Coronary artery (tissue), 2 donors: ENCODE results near the gene LDHD.

Experiments
- DNase-seq: peaks from one replicate; pipeline ENCODE4 v3.0.0-alpha.2; 2017; ENCODE audit warnings: low spot score
- H3K27ac ChIP-seq, 2 donors: fragments of 200-600 bp; sonication (generic); one replicate each; pipeline ENCODE4 v1.5.1; 2016 to 2019
- H3K4me3 ChIP-seq: fragments of 200-600 bp; sonication (generic); 2 replicates; pipeline ENCODE4 v1.5.1; 2016; ENCODE audit warnings: mild to moderate bottlenecking, moderate library complexity
- TF ChIP-seq, protein P1 (sequence below): fragments of 200-600 bp; sonication (generic); IDR thresholded peaks from one replicate; pipeline ENCODE4 v1.5.1; 2019; ENCODE audit warnings: antibody characterized with exemption

Gene LDHD

GRCh38 chr16:75087375-75087979 lies 29.1 kb downstream of the LDHD start:
- peak overlapping the region; percentile 36 to 45 for H3K27ac ChIP-seq
- peak overlapping the region; percentile 43 for H3K4me3 ChIP-seq
- no peak for DNase-seq
- TF ChIP-seq, protein P1, sequence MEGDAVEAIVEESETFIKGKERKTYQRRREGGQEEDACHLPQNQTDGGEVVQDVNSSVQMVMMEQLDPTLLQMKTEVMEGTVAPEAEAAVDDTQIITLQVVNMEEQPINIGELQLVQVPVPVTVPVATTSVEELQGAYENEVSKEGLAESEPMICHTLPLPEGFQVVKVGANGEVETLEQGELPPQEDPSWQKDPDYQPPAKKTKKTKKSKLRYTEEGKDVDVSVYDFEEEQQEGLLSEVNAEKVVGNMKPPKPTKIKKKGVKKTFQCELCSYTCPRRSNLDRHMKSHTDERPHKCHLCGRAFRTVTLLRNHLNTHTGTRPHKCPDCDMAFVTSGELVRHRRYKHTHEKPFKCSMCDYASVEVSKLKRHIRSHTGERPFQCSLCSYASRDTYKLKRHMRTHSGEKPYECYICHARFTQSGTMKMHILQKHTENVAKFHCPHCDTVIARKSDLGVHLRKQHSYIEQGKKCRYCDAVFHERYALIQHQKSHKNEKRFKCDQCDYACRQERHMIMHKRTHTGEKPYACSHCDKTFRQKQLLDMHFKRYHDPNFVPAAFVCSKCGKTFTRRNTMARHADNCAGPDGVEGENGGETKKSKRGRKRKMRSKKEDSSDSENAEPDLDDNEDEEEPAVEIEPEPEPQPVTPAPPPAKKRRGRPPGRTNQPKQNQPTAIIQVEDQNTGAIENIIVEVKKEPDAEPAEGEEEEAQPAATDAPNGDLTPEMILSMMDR: no peak

DNA sequence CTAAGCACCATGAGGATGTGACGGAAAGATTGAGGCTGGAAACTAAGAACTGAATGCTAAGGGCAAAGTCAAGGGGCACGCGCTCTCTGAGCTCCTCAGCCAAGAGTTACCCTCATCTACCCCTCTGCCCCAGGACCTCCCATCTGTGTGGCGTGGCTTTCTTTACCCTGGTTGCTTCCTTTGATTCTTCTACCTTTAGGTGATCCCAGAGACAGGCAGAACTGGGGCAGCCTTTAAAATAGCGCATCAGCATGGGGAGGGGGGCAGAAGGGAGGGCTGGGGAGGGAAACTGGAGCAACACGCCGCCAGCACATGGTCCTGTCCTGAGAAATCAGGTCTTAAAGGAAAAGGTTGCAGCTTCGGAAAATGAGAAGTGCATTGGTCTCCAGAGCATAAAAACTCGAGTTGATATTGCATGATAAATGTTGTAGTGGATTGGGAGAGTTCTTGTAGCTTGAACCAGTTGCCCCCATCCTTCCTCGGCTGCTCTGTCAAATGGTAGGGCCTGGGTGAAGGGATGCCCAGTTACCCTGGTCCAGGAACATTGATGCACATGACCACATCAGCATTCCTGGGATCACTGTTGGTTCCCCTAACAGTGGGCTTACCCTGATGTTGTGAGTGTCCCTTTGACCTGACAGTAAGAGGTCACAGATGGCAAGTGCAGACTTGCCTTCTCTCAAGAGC lies 29.7 kb downstream of the LDHD start:
- peak overlapping the region in 1 of 2 donors; percentile 24 for H3K27ac ChIP-seq
- TF ChIP-seq, protein P1: no peak

GRCh38 chr16:75086281-75086680 lies 30.3 kb downstream of the LDHD start:
- H3K27ac ChIP-seq: no peak overlapping the region
- no peak overlapping the region for H3K4me3 ChIP-seq
- TF ChIP-seq, protein P1: no peak
- DNase-seq: no peak

More for the DNA sequence above, 29.7 kb downstream of the LDHD start:
- H3K4me3 ChIP-seq: no peak overlapping the region
- no peak for DNase-seq

- DNase-seq: no peak
- TF ChIP-seq, protein P1: no peak
- Histone ChIP-seq H3K4me3 (no peak overlapping the region), H3K27ac (no peak overlapping the region)
These were observed 31.0 kb downstream of the LDHD start for GRCh38 chr16:75085556-75085955.

- Histone ChIP-seq H3K27ac (no peak overlapping the region), H3K4me3 (no peak overlapping the region)
- TF ChIP-seq, protein P1: no peak
- DNase-seq: no peak
These were observed 32.8 kb downstream of the LDHD start for GRCh38 chr16:75083813-75084212.

DNA sequence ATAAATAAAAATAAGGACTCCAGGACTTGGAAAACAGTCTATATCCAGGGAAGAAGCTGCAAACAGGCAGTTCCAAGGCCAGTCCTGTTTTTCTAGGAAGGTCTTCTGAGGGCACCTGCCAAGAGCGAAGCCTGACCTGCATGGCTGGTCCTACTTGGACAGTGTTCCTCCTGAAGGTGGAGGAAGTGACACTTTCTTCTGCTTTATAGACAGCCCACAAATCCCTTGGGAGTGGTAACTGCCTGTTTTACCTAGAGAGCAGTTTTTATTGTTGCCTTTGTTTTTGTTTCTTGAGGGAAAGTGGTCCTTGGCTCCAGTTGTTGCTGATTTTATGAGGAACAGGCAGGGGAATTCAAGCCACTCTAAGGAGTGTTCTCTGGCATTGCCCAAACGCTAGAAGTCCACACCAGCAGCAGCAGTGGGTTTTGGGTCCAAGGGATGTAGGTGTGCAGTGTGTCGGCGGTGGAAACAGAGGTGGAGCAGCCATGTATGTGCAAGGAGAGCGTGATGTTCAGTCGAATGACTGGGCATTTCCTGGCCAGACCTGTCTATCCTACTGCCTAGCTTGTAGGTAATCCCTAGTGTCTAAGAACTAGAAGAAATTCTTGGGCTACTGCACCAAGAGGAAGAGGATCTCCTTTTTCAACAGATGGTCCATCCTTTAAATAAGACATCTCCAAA lies 35.3 kb downstream of the LDHD start:
- Histone ChIP-seq H3K4me3 (no peak overlapping the region), H3K27ac (no peak overlapping the region)
- no peak for DNase-seq
- TF ChIP-seq, protein P1: no peak
